Measurements from ENCODE around the gene JUNB. TPM values are rescaled to one million over a fixed set of nuclear protein-coding genes. Genes with fewer than 3 reads are reported as not detected.

Gene JUNB
- total and polyA plus RNA-seq, 2 of the 8 experiments (the other 6 are each of a cell fraction or from before 2014, with no cell fraction given) = 7.4 to 10.0 TPM

GRCh38 chr19:12793290-12794195 lies 2.3 kb downstream of the JUNB start (continued):
- TF ChIP-seq SP2 (IDR thresholded peaks at IDR 0.05; ENCODE audit: low read length) (no peak), TBP (IDR thresholded peaks at IDR 0.05; ENCODE audit: low read depth, low read length) (peak; percentile 60; the same call in 1 of the 2 replicates), EZH2 (IDR thresholded peaks at IDR 0.05; ENCODE audit: low read depth, low read length, severe bottlenecking) (no peak), BACH1 (IDR thresholded peaks at IDR 0.05; ENCODE audit: low read length) (no peak), TAF7 (optimal IDR thresholded peaks at IDR 0.05; ENCODE audit: borderline replicate concordance, low read depth, low read length) (peak; percentile 28), SRF (IDR thresholded peaks at IDR 0.05; ENCODE audit: low read depth, low read length) (peak; percentile 100), TAF1 (IDR thresholded peaks at IDR 0.05; ENCODE audit: low read depth, low read length) (no peak; the same call in none of the 2 replicates), CBX5 (IDR thresholded peaks at IDR 0.05; ENCODE audit: low read depth, low read length) (no peak), HDAC6 (IDR thresholded peaks at IDR 0.05; ENCODE audit: low read depth, low read length) (no peak), SUZ12 (IDR thresholded peaks at IDR 0.05; ENCODE audit: low read length) (no peak), USF2 (IDR thresholded peaks at IDR 0.05; ENCODE audit: low read length) (peak; percentile 30; the same call in 1 of the 2 replicates), BCL11A (IDR thresholded peaks at IDR 0.05; ENCODE audit: low read depth in 2 of 2, low read length in 2 of 2) (no peak), KDM1A (IDR thresholded peaks at IDR 0.05; ENCODE audit: borderline replicate concordance, low read length) (no peak), KDM5A (IDR thresholded peaks at IDR 0.05; ENCODE audit: low read length) (no peak), POLR2AphosphoS5 (IDR thresholded peaks at IDR 0.05; ENCODE audit: low read depth, low read length) (peak; percentile 75), TCF12 (IDR thresholded peaks at IDR 0.05; ENCODE audit: low read depth, low read length) (no peak), RNF2 (IDR thresholded peaks at IDR 0.05; ENCODE audit: borderline replicate concordance, low read depth, low read length, missing control alignments, poor library complexity, severe bottlenecking) (no peak), ZNF274 (IDR thresholded peaks at IDR 0.05; ENCODE audit: borderline replicate concordance, extremely low read depth, low read length) (no peak), SIRT6 (IDR thresholded peaks at IDR 0.05; ENCODE audit: low read length) (no peak), RXRA (IDR thresholded peaks at IDR 0.05; ENCODE audit: insufficient read depth, low read depth, low read length) (no peak)
- TF ChIP-seq, protein P1, sequence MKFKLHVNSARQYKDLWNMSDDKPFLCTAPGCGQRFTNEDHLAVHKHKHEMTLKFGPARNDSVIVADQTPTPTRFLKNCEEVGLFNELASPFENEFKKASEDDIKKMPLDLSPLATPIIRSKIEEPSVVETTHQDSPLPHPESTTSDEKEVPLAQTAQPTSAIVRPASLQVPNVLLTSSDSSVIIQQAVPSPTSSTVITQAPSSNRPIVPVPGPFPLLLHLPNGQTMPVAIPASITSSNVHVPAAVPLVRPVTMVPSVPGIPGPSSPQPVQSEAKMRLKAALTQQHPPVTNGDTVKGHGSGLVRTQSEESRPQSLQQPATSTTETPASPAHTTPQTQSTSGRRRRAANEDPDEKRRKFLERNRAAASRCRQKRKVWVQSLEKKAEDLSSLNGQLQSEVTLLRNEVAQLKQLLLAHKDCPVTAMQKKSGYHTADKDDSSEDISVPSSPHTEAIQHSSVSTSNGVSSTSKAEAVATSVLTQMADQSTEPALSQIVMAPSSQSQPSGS (IDR thresholded peaks at IDR 0.05; ENCODE audit: low read length) = no peak
